ENCODE results near the gene ATXN1.

Gene ATXN1

DNA sequence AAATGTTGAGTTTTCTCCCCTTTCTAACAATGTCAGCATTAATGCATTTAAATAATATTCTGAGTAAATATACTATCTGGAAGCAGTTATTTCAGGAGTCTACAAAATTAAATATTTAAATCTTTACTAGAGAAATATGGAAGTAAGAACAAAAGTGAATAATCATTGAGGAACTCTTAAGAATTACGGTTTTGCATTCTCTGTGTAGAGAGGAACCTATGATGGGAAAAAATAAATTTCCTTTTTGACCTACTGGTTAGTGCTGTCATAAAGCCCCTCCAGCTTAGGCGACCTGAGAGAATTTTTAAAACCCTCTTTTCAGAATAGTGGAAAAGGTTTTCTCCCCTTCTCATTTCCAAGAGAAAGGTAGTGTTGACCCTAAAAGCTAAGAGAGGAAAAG is 64.8 kb downstream of the ATXN1 start:
- DNase-seq, result no peak

DNA sequence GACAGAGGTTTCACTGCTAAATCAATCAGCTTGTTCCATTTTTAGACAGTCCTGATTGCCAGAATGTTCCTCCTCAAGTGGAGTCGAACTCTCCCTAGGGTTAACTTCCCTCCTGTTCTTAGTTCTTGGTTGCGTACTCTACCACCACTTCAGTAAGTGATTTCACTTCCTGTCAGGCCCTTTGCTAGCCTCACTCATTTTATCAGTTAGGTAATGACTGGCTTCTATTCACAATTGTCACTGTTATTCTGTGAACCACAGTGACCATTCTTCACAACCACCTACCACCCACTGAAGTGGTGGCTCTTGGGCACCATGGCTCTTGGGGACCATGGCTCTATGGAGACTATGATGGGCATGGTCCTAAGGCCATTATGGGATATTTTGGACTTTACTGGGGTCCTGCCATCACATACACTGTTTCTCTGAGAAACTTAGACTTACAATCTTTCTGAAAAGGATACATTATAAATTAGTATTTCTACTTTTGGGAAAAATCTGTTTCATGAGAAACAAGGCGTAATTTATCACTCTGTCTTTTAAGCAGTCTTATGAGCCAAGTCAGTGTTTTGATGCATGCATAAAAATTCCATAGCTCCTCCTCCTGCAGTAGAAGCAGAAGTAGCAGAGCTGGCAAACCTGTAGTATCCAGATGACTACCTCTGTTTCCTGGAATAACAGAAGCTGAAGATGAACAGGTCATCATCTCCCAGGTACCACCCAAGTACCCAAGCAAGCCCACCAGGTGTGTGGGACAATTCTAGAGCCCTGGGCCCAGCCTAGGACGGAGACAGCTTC is 66.3 kb downstream of the ATXN1 start:
- peak; percentile 86 for DNase-seq

DNA sequence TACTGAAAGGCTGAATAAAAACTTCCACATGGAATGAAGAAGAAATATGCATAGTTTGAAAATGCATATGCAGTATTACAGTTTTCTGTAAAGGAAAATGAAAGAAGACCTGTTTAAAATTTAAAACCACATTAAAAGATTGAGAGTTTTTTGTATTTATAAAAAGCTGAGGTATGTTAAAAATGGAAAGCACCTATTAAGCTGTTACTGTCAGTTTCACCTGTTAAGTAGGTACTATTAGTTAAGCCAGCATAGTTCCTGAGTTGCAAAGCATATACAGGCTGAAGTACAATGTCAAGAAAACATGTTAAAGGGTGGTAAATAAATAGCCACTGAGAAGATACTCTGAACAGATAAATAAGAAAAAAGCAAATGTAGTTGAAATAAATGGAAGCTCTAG is 69.9 kb downstream of the ATXN1 start:
- DNase-seq, result no peak

DNA sequence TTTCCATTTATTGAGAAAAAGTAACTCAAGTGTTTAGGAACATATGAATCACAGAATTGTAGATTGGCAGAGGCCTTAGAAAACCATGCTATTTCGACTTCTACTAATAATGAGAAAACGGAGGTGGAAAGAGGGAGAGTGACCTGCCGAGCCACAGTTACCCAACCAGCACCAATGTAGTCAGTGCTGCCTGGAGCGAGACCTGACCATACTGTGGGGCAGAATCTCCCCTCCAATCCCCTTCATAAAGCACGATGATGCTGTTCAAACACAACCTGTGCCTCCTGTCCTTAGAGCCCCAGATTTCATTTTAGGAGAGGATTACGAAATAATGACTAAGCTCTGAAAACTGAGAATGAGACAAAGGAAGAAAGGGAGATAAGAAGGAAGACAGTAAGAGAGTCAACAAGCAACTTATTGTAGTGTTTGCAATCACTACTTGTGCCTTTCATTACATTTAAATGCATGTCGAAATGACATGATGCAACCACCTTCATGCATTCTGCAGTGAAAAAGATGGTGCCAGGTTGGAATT is 70.6 kb downstream of the ATXN1 start:
- DNase-seq, result peak; percentile 89

DNA sequence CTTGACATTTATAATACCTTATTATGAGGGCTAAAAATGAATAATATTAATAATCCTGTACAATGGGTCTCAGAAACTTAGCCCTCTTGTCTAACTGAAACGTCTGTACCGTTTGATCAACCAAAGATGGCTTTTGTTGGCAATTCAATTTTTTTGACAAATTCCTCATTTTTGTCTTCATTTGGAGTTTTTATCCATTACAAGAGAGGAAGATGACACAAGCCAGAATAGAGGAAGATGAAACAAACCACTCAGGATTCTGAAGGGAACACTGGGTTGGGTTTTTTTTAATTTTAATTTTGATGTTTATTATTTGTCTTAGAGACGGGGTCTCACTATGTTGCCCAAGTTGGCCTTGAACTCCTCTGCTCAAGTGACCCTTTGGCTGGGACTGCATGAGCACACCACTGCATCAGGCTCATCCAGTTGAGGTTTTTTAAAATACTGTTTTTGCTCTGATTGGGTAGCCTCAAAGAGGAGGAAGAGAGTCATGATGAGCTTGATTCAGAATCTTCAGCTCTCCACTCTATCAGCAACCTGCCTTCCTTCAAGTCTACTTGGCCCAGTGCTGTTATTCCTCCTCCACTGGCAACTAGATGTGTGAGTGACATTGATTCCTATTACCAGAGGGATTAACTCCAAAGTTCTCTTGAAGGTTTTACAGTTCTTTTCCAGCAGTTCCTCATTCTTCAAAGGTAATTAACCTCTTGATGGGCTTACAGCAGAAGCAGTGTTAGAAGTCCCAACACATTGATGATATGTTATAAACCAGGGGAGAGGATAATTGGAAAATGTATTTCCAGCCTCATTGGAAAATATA is 71.3 kb downstream of the ATXN1 start:
- DNase-seq, result peak; percentile 56

DNA sequence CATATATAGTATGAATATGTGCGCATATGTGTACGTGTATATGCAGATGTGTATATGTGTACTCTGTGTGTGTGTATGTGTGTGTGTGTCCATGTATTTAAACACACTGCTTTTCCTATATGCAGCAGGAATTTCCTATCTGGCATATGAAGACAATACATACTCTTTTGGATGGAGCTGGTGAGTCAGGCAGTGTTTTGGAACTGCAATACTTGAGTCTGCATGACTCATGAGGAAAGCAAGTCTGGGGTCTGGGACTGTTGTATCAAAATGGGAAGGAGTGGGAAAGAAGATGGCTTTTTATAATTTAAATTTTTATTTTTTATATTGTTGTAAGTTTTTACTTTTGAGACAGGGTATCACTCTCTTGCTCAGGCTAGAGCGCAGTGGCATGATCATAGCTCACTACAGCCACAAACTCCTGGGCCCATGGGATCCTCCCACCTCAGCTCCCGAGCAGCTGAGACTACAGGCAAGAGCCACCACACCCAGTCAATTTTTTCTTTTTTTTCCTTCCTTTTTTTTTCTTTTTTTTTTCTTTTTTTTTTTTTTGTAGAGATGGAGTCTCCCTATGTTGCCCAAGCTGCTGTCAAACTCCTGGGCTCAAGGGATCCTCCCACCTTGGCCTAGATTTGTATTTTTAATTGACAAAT is 72.2 kb downstream of the ATXN1 start:
- no peak for DNase-seq

DNA sequence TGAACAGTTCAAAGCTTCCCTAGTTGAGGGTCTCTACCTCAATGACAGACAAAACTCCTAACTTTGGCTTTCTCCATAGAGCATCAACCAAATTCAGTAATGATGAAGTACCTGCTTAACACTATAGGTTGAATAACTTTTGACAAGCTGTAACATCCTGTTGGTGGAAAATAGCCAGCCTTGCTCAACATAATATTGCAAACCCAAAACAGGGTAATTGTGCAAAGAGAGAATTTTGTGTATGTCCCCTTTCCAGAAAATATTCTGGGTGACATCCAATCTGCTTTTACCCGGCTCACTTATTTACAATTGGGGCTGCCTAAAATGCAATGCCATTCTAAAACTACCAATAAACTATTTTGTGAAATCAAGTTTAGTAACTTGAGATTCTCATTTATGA is 72.8 kb downstream of the ATXN1 start:
- no peak for DNase-seq

DNA sequence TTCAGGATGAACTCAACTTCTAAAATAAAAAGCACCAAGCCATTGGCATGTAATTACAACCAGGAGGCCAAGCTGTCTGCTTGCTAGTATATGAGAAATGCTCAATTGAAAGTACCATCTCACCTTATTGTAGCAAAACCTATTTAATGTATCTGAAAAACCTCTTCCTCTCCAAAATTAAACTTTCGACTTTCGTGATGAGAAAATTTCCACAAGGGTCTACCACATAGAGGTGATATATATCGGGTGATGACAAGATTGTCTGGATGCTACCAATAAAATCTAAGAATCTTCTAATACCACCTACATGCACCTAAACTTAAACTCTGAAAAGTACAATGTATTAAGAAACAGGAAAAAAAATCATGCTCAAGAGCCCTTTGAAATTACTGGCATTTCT is 74.2 kb downstream of the ATXN1 start:
- peak; percentile 68 for DNase-seq

DNA sequence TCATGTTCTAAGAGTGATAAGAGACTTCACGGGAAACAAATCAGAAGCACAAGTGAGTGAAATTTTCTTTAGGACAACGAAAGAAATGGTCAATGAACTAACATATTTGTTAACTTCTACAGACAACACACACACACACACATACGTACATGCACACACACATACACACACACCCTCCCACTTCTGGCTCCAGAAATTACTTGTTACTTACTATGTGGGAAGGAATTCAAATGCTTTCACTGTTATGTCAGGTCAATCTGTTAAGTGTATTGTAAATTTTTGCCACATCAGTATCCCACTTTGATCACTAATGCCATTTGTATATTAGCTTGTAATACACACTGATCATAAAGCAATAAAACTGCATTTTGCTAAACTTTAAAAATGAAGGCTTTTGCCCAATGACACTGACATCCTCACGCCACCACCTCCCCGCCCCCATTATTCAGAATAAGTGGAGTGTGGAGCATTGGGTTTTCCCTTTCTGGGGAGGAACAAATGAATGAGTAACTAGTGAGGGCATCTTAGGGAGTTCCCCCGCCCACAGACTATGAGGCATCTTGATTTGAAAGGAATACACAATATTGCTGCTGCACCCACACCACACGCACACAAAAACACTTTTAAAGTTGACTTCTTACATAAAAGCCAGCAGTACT is 76.2 kb downstream of the ATXN1 start:
- peak; percentile 88 for DNase-seq

DNA sequence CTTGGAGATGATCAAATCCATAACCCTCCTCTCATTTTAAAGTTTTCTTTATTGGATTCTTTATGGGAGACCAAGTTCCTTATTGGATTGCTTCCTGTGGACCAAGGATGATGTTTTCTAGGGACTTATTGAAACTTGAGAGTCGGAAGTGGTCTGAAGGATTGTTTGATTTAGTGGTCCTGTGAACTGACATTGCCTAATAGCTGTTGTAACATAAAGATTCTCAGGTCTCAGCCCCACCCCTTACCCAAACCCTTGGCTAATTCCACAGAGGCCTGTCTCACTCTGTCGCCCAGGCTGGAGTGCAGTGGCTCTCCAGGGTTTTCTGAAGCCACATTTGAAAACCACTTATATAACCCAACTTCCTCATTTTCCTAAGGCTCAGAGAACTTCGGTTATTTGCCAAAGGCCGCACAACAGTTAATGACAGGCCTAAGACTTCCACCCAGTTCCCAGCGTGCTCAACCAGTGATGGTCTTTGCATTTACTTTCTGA is 77.0 kb downstream of the ATXN1 start:
- no peak for DNase-seq

DNA sequence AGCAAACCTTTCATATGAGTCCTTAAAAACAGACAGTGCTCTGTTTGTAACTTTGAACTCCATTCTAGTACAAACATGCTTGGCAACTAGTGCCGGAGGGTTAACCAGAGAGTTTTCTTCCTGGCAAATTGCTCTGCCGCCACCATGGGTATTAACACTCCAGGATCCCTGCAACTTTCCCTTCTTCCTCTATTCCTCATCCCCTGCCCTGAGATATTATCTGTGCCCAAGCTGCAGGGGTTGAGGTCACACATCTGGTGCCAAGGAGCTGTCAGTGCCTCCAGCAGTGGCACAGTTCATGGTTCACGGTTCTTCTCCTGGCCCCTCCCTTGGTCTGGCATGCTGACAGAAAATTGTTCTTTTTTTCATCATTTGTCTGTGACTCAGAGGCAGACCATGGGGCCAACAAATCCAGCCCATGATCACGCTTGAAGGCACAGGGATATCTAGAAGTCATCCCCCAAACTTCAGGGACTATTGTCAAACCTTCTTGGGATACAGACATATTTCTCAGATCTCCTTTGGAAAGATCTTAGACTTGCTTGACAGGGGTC is 77.5 kb downstream of the ATXN1 start:
- peak; percentile 55 for DNase-seq

DNA sequence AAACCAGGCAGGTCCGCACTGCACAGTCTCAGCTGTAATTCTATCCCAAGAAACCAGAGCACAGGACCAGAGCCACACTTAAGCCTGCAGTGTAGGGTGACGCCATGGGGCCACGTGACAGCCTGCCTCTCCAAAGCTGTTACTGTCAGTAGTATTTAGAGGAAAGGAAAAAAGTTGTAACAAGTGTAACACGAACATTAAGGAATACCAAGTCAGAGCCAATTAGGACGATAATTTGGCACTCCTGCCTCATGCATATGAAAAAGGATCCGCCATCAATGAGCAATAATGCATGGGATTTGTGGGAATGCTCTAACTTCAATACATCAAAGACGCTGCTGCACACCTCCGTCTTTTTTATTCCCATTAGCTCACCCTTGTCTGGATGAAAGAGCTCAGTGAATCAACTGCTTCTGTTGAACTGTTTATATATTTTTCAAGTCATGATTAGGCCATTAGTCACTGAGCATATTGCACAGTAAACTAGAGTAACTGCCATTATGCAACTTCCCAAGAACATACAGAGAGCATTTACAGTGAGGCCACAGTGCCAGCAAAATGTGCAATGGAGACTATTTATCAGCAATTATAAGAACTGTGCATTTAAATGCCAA is 79.9 kb downstream of the ATXN1 start:
- no peak for DNase-seq

DNA sequence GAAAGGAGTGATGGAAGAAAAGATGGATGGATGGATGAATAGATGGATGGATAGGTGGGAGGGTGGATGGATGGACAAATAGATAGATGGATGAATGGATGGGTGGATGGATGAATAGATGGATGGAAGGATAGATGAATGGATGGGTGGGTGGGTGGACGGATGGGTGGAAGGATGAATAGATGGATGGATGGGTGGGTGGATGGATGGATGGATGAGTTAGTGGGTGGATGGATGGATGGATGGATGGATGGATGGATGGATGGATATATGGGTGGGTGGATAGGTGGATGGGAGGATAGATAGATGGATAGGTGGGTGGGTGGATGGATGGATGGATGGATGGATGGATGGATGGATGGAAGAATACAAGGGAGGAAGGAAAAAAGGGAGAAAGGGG is 82.2 kb downstream of the ATXN1 start:
- DNase-seq, result no peak

DNA sequence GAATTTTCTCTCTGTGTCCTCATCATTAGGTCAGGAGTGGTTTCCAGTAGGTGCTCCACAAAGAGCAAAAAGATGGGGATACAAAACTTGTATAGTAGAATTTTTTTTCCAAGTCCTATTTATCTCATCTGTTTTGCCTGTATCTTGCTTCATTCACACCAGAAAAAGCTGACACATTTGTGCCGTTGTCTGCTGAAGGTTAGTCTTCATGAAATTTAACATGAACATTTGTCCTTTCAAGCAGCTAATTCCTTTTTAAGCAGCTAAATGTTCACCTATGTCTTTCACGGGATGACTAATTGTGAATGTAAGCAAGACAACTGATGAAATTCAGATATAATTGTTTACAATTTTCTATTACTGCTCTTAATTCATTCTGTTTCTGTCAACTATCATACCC is 83.8 kb downstream of the ATXN1 start:
- DNase-seq, result no peak

DNA sequence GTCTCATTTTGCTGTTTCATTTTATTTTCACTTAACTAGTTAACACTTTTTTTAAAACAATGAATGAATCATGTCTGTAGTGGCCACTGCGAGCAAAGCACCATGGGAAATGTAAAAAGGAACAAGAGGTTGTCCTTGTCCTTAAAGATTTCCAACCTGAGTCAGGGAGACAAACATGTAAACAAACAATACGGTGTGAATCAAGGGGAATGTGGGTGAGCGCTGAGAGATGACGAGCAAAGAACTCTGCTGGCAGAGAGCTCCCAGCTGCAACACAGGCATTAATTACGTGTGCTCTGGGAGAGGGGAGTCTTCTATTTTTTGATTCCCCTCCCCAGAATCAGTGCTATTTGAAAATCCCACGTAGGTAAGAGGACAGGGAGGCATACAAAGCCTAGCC is 84.3 kb downstream of the ATXN1 start:
- no peak for DNase-seq

DNA sequence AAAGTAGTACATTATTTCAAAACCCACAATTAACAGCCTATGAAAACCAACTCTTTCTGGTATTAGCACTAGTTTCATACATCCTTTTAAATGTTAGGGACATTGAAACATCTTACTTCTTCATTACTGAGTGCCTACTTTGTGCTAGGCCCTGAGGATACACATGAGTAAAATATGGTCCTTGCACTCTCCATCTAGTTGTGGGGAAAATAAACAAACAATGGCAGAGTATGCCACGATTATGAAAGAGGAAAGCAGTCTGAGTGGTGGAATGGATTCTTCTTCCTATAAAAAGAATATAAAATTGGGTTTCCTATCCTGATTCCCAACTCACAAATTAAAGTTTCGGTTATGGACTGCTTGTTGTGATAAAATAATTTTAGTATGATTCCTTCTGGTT is 84.9 kb downstream of the ATXN1 start:
- no peak for DNase-seq

DNA sequence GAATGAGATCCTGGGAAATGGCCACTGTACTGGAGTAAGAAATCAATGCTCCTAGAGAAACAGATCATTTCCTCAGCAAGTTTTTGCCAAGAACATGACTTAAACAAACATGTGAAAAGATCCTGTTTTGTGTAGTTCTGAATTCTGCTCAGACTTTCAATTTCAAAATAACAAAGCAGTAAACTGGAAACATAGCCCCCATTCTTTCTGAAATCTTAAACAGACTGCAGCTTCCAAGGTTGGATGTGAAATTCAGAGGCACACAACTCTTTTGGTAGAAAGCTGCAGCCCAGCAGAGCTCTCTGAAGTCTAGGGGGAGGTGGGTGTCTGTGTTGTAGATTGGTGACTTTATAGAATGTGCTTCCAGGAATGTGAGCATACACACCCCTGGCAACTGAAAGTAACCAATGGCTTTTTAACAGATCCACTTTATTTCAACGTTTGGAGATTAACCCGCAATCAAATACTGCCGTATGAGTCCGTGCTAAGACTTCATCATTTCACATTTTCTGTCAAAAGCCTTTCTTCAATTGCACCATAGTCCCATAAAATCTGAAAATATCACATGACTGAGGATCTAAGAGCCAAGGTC is 86.4 kb downstream of the ATXN1 start:
- DNase-seq, result no peak

DNA sequence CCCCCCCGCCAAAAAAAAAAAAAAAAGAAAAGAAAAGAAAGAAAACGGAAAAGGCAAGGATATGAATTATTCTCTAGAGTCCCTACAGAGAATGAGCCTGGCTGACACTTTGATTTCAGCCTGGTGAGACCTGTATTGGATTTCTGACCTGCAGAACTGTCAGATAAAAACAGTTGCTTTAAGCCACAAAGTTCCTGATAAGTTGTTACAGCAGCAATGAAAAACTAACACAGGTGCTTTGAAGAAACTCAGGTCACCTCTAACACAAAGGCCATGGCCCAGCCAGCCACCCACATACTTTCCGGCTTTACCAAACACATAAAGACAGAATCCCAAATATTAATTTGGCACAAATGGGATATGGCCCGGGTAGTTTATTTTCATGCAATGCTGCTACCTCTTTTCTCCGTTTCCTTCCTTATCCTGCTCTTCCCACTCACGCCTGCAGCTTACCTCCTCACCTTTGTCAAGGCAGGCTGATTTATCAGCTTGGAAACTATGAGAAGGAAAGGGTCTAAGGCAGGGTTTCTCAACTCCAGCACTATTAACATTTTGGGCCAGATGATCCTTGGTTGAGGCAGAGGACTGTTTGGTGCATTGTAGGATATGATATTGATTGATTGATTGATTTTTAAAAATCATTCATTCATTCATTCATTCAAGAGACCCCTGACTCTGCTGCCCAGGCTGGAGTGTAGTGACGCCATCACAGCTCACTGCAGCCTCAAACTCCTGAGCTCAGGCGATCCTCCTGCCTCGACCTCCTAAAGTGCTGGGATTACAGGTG is 88.1 kb downstream of the ATXN1 start:
- no peak for DNase-seq

DNA sequence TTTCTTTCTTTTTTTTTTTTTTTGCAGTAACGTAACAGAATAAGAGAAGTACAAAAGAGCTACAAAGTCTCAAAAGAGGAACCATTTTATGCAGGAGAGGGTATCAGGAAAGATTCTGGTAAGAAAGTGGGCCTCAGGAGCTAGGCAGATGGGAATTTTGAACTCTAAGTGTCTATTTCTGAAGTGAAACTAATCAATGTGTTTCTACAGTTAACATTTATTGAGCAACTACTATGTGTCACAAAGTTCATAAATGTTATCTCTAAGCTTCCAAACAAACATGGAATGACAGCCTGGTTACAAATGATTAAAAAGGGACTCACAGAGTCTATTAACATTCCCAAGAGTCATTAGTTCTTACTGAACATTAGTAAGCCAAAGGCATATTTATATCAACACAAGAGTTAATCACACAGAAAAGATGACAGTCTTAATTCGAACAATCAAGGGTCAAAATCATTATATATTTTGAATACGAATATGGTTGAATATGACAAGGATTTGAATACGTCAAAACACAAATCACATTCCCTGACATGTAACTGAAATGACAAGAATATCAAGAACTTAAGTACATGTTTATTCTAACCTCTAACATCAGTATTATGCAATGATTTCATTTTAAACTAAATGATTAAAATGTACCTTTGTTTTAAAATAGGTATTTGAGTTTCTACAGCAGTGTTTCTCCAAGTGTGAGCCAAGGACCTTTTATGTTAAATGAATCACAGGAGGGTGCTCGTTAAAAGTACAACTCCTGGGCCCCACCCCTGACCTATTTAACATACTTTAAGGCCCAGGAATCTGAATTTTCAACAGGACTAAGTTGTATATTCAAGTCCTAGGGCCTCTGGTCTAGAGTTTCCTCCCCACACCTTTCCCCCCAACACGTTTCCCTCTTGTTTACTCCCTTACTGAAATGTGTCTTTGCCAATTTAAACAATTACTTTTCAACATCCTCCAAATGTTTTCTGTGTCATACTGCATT is 89.7 kb downstream of the ATXN1 start:
- no peak for DNase-seq
